HepG2 (cell line): ENCODE results near the gene PHKB. TPM values are rescaled to one million over a fixed set of nuclear protein-coding genes. Genes with fewer than 3 reads are reported as not detected.

Experiments
- DNMT3B ChIP-seq: conservative IDR thresholded peaks from 2 replicates; pipeline ENCODE4 v1.6.1; 2016; ENCODE audit warnings: missing biosample characterization, control low read depth
- HDAC6 ChIP-seq: fragments of 200-600 bp; sonication (generic); IDR thresholded peaks from 2 replicates; pipeline ENCODE4 v1.7.0; 2017; ENCODE audit warnings: mild to moderate bottlenecking, antibody characterized with exemption, low read length, low read depth
- IKZF4 ChIP-seq: sonication (generic); formaldehyde crosslinking; IDR thresholded peaks from 2 replicates; pipeline ENCODE4 v1.5.1; 2020; ENCODE audit warnings: borderline replicate concordance, mild to moderate bottlenecking, low read depth, missing genetic modification reagents; ENCODE audit errors: not compliant biosample characterization
- MTA1 ChIP-seq: sonication (generic); formaldehyde crosslinking; IDR thresholded peaks from 2 replicates; pipeline ENCODE4 v1.4.0; 2020; ENCODE audit warnings: missing genetic modification reagents, mild to moderate bottlenecking, borderline replicate concordance
- NFE2 ChIP-seq: sonication (generic); formaldehyde crosslinking; IDR thresholded peaks from 2 replicates; pipeline ENCODE4 v1.4.0; 2020; ENCODE audit warnings: missing genetic modification reagents
- ZFP36L2 ChIP-seq: sonication (generic); formaldehyde crosslinking; IDR thresholded peaks from 2 replicates; pipeline ENCODE4 v1.4.0; 2020; ENCODE audit warnings: missing genetic modification reagents
- ZNF30 ChIP-seq: sonication (generic); formaldehyde crosslinking; IDR thresholded peaks from 2 replicates; pipeline ENCODE4 v1.5.0; 2020; ENCODE audit warnings: mild to moderate bottlenecking, missing genetic modification reagents
- ZNF460 ChIP-seq: sonication (generic); formaldehyde crosslinking; IDR thresholded peaks from 2 replicates; pipeline ENCODE4 v1.5.1; 2020; ENCODE audit warnings: missing genetic modification reagents, mild to moderate bottlenecking, borderline replicate concordance
- ZNF572 ChIP-seq: sonication (generic); formaldehyde crosslinking; IDR thresholded peaks from 2 replicates; pipeline ENCODE4 v1.5.1; 2020; ENCODE audit warnings: mild to moderate bottlenecking, missing genetic modification reagents
- ZNF777 ChIP-seq: sonication (generic); formaldehyde crosslinking; IDR thresholded peaks from 2 replicates; pipeline ENCODE4 v1.4.0; 2020; ENCODE audit warnings: missing genetic modification reagents
- ZNF891 ChIP-seq: sonication (generic); formaldehyde crosslinking; IDR thresholded peaks from 2 replicates; pipeline ENCODE4 v1.5.0; 2020; ENCODE audit warnings: mild to moderate bottlenecking, missing genetic modification reagents
- polyA plus RNA-seq, 8 experiments: library from polyadenylated mRNA; depleted of rRNA in 3 of 8; stranded (reverse) in 7 of 8; unstranded in 1 of 8; fragments of >200 nt; fragmentation: Illumina TruSeq in 4 of 8; extraction: Trizol in 4 of 8; gene quantifications; 2 replicates each; pipeline versions ENCODE4 v1.2.1 to v1.2.3, GENCODE V29; 2011 to 2016; ENCODE audit warnings: low read depth in 4 of 8, missing spikeins in 1 of 8, mixed read lengths in 1 of 8; ENCODE audit not compliant: insufficient read depth in 1 of 8
- total RNA-seq, 5 experiments: library from RNA; depleted of rRNA; stranded (reverse); fragments of >200 nt; fragmentation: Illumina TruSeq; extraction: Trizol; gene quantifications; 2 replicates each; pipeline ENCODE4 v1.2.3, GENCODE V29; 2016; ENCODE audit warnings: low read depth in 1 of 5
- TF ChIP-seq, protein P1 (sequence below): IDR thresholded peaks from 2 replicates; pipeline ENCODE4 v1.6.1; 2016; ENCODE audit warnings: low read depth
- TF ChIP-seq, protein P2 (sequence below): sonication (generic); formaldehyde crosslinking; IDR thresholded peaks from 2 replicates; pipeline ENCODE4 v1.5.0; 2020; ENCODE audit warnings: missing genetic modification reagents
- TF ChIP-seq, protein P3 (sequence below), 2 experiments: fragments of 450-650 bp in 1 of 2; sonication (generic) in 1 of 2; formaldehyde crosslinking in 1 of 2; IDR thresholded peaks; 2 replicates each; pipeline versions ENCODE4 v1.6.1 to v1.8.0; 2016 to 2022; ENCODE audit warnings: antibody characterized with exemption in 1 of 2, mild to moderate bottlenecking in 1 of 2, missing genetic modification reagents in 1 of 2

Gene PHKB
- total and polyA plus RNA-seq, 2 of the 13 experiments (the other 11 are each of a cell fraction or from before 2014, with no cell fraction given), result 66.0 to 80.8 TPM

DNA sequence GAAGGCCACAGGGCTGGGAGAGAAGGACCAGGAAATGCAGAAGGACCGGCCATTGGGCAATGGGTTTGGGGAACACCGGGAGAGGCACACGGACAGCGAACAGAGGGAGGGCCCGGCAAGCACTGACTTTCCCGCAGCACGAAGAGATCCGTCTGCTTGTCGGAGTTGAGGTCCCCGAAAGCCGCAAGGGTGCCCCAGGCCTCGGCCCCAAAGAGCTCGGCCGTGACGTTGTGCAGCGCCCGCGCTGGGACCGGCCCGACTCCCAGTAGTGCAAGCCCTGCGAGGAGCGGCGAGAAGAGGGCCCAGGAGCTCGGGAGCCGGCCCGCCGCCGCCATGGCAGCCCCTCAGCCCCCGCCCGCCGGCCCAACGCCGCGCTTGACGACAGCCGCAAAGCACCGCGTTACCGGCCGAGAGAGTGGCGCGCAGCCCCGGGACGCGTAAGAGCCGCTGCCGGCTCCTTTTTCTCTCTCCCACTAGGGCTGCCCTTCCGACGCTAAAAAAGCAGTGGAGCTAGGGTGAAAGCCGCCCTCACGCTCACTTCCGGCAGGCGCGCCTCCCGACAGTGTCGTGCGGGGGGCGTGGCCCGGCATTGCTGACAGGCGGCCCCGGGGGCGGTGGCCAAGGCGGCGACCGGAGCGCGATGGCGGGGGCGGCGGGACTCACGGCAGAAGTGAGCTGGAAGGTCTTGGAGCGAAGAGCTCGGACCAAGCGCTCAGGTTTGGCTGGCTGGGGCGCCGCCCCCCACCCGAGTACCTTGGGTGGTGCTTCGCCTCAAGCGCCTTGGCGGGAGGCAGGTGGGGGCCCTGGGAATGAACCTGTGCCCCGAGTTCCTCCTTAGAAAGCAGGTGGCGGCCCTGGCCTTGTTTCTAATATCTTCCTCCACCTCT is at the start of gene PHKB, which contains the start of gene ITFG1 (continued):
- TF ChIP-seq IKZF4 (CRISPR knock-in tag) (no peak), MTA1 (peak; percentile 94; the same call in 1 of the 2 replicates), ZFP36L2 (CRISPR knock-in tag) (no peak), ZNF891 (CRISPR knock-in tag) (no peak; the same call in 1 of the 2 replicates), NFE2 (CRISPR knock-in tag) (no peak), ZNF572 (CRISPR knock-in tag) (no peak), ZNF30 (CRISPR knock-in tag) (peak; percentile 93; the same call in 1 of the 2 replicates), DNMT3B (CRISPR knock-in tag) (no peak), HDAC6 (no peak), ZNF777 (CRISPR knock-in tag) (peak; percentile 17; the same call in 1 of the 2 replicates), ZNF460 (no peak; the same call in 1 of the 2 replicates)
- TF ChIP-seq, protein P1, sequence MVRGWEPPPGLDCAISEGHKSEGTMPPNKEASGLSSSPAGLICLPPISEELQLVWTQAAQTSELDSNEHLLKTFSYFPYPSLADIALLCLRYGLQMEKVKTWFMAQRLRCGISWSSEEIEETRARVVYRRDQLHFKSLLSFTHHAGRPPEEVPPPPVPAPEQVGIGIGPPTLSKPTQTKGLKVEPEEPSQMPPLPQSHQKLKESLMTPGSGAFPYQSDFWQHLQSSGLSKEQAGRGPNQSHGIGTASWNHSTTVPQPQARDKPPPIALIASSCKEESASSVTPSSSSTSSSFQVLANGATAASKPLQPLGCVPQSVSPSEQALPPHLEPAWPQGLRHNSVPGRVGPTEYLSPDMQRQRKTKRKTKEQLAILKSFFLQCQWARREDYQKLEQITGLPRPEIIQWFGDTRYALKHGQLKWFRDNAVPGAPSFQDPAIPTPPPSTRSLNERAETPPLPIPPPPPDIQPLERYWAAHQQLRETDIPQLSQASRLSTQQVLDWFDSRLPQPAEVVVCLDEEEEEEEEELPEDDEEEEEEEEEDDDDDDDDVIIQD, result no peak
- TF ChIP-seq, protein P2, sequence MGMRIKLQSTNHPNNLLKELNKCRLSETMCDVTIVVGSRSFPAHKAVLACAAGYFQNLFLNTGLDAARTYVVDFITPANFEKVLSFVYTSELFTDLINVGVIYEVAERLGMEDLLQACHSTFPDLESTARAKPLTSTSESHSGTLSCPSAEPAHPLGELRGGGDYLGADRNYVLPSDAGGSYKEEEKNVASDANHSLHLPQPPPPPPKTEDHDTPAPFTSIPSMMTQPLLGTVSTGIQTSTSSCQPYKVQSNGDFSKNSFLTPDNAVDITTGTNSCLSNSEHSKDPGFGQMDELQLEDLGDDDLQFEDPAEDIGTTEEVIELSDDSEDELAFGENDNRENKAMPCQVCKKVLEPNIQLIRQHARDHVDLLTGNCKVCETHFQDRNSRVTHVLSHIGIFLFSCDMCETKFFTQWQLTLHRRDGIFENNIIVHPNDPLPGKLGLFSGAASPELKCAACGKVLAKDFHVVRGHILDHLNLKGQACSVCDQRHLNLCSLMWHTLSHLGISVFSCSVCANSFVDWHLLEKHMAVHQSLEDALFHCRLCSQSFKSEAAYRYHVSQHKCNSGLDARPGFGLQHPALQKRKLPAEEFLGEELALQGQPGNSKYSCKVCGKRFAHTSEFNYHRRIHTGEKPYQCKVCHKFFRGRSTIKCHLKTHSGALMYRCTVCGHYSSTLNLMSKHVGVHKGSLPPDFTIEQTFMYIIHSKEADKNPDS (CRISPR knock-in tag), result peak; percentile 86; the same call in 1 of the 2 replicates
- TF ChIP-seq, protein P3, sequence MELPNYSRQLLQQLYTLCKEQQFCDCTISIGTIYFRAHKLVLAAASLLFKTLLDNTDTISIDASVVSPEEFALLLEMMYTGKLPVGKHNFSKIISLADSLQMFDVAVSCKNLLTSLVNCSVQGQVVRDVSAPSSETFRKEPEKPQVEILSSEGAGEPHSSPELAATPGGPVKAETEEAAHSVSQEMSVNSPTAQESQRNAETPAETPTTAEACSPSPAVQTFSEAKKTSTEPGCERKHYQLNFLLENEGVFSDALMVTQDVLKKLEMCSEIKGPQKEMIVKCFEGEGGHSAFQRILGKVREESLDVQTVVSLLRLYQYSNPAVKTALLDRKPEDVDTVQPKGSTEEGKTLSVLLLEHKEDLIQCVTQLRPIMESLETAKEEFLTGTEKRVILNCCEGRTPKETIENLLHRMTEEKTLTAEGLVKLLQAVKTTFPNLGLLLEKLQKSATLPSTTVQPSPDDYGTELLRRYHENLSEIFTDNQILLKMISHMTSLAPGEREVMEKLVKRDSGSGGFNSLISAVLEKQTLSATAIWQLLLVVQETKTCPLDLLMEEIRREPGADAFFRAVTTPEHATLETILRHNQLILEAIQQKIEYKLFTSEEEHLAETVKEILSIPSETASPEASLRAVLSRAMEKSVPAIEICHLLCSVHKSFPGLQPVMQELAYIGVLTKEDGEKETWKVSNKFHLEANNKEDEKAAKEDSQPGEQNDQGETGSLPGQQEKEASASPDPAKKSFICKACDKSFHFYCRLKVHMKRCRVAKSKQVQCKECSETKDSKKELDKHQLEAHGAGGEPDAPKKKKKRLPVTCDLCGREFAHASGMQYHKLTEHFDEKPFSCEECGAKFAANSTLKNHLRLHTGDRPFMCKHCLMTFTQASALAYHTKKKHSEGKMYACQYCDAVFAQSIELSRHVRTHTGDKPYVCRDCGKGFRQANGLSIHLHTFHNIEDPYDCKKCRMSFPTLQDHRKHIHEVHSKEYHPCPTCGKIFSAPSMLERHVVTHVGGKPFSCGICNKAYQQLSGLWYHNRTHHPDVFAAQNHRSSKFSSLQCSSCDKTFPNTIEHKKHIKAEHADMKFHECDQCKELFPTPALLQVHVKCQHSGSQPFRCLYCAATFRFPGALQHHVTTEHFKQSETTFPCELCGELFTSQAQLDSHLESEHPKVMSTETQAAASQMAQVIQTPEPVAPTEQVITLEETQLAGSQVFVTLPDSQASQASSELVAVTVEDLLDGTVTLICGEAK (IDR thresholded peaks at IDR 0.05), result no peak
- TF ChIP-seq, protein P3 (CRISPR knock-in tag; IDR thresholded peaks at IDR 0.05), result peak; percentile 72; the same call in 1 of the 2 replicates
